Keratinocyte (primary cell): ENCODE data around the gene NREP. TPM values are rescaled to one million over a fixed set of nuclear protein-coding genes. Genes with fewer than 3 reads are reported as not detected.

Experiments
- DNase-seq: peaks from one replicate; pipeline ENCODE4 v3.0.0-alpha.2; 2011; ENCODE audit warnings: low read depth, missing footprints, low spot score
- FAIRE-seq: peaks from 2 replicates; lab custom pipeline; 2011; peaks lifted over from hg19 to GRCh38; lab: Jason Lieb, UNC
- H2AFZ ChIP-seq: 2 replicates; pipeline ENCODE4 v1.6.0; 2012; ENCODE audit warnings: low read length, control low read depth, inconsistent platforms; ENCODE audit not compliant: control insufficient read depth
- H3K27ac ChIP-seq: 2 replicates; pipeline ENCODE4 v1.5.1; 2011; ENCODE audit warnings: low read length; ENCODE audit not compliant: control insufficient read depth, insufficient read depth
- H3K27me3 ChIP-seq: 3 replicates; pipeline ENCODE4 v1.6.0; 2011; ENCODE audit warnings: low read length; ENCODE audit not compliant: control insufficient read depth, insufficient read depth; ENCODE audit errors: extremely low read depth
- H3K36me3 ChIP-seq, 2 experiments: 2 replicates in 1 of 2; 3 replicates in 1 of 2; pipeline ENCODE4 v1.5.1; 2011; ENCODE audit warnings: low read length in 2 of 2, mild to moderate bottlenecking in 1 of 2; ENCODE audit not compliant: control insufficient read depth in 2 of 2, insufficient read depth in 2 of 2; ENCODE audit errors: extremely low read depth in 1 of 2
- H3K4me1 ChIP-seq: 3 replicates; pipeline ENCODE4 v1.5.1; 2011; ENCODE audit warnings: low read length; ENCODE audit not compliant: control insufficient read depth, insufficient read depth; ENCODE audit errors: extremely low read depth
- H3K4me2 ChIP-seq: 3 replicates; pipeline ENCODE4 v1.6.0; 2011; ENCODE audit warnings: low read depth, low read length; ENCODE audit not compliant: control insufficient read depth, insufficient read depth; ENCODE audit errors: extremely low read depth
- H3K4me3 ChIP-seq, 3 experiments: fragments of 200-600 bp in 1 of 3; sonication (generic) in 1 of 3; 2 replicates in 2 of 3; 3 replicates in 1 of 3; pipeline ENCODE4 v1.5.1; 2011 to 2016; ENCODE audit warnings: low read length in 3 of 3, mild to moderate bottlenecking in 3 of 3, control low read depth in 2 of 3, inconsistent platforms in 1 of 3, low read depth in 1 of 3, mixed read lengths in 1 of 3, mixed run types in 1 of 3, moderate library complexity in 1 of 3; ENCODE audit not compliant: control insufficient read depth in 2 of 3, insufficient read depth in 2 of 3; ENCODE audit errors: extremely low read depth in 1 of 3
- H3K79me2 ChIP-seq: 2 replicates; pipeline ENCODE4 v1.6.0; 2012; ENCODE audit warnings: low read length; ENCODE audit not compliant: control insufficient read depth, insufficient read depth
- H3K9ac ChIP-seq: 3 replicates; pipeline ENCODE4 v1.6.0; 2011; ENCODE audit warnings: low read length; ENCODE audit not compliant: control insufficient read depth, insufficient read depth; ENCODE audit errors: extremely low read depth
- H3K9me1 ChIP-seq: 3 replicates; pipeline ENCODE4 v1.6.0; 2011; ENCODE audit warnings: low read length; ENCODE audit not compliant: control insufficient read depth, insufficient read depth; ENCODE audit errors: extremely low read depth
- H3K9me3 ChIP-seq: 2 replicates; pipeline ENCODE4 v1.5.1; 2012; ENCODE audit warnings: low read depth, low read length; ENCODE audit not compliant: control insufficient read depth
- H4K20me1 ChIP-seq: 3 replicates; pipeline ENCODE4 v1.6.0; 2011; ENCODE audit warnings: low read length; ENCODE audit not compliant: control insufficient read depth, insufficient read depth; ENCODE audit errors: extremely low read depth
- CTCF ChIP-seq, 3 experiments: IDR thresholded peaks in 1 of 3; conservative IDR thresholded peaks in 1 of 3; optimal IDR thresholded peaks in 1 of 3; 2 replicates in 2 of 3; 3 replicates in 1 of 3; pipeline versions ENCODE3 to v1.5.1; 2011; ENCODE audit warnings: low read length in 3 of 3, mild to moderate bottlenecking in 3 of 3, moderate library complexity in 2 of 3, control low read depth in 1 of 3, inconsistent platforms in 1 of 3; ENCODE audit not compliant: insufficient read depth in 2 of 3; ENCODE audit errors: extremely low read depth in 1 of 3
- EZH2 ChIP-seq: IDR thresholded peaks from one replicate; pipeline ENCODE4 v1.6.1; 2012; ENCODE audit warnings: inconsistent platforms, mild to moderate bottlenecking, low read length, moderate library complexity
- dilution Hi-C: fragments of 300-500 bp; cut with MboI; formaldehyde crosslinking; loops from one replicate; pipeline ENCODE4 v1.7.0; 2020; ENCODE audit warnings: low sequenced_read_pairs; ENCODE audit not compliant: extremely low pct_ligation_motif_present
- polyA plus RNA-seq, 5 experiments: library from polyadenylated mRNA; depleted of rRNA in 3 of 5; stranded (reverse) in 3 of 5; stranded (forward) in 1 of 5; unstranded in 1 of 5; fragments of >200 nt; gene quantifications; 1 replicate in 1 of 5; 2 replicates in 3 of 5; 3 replicates in 1 of 5; pipeline versions ENCODE4 v1.2.1 to v1.2.3, GENCODE V29; 2011 to 2012; ENCODE audit warnings: missing spikeins in 2 of 5, low read depth in 1 of 5, low replicate concordance in 1 of 5

NREP gene
- polyA plus RNA-seq, 1 donor (not counting 4 experiments of a cell fraction or from before 2014, with no cell fraction given) = 9.1 TPM

GRCh38 chr5:111699324-111699723, 57.7 kb downstream of the NREP start:
- Histone ChIP-seq H3K36me3 (no peaks in the 10 kb centered on the region), H3K9ac (no peak overlapping the region), H3K27me3 (no peaks in the 10 kb centered on the region), H3K79me2 (no peaks in the 10 kb centered on the region), H4K20me1 (no peaks in the 10 kb centered on the region), H3K4me2 (peak overlapping the region; percentile 39), H3K9me3 (no peaks in the 10 kb centered on the region), H3K9me1 (no peaks in the 10 kb centered on the region), H3K4me1 (peaks cover 35% of the 10 kb centered on the region), H2AFZ (no peak overlapping the region), H3K4me3 (no peak overlapping the region), H3K27ac (no peak overlapping the region)
- DNase-seq (no peak), FAIRE-seq (peak; percentile 81)
- dilution Hi-C loops = no loop called here
- TF ChIP-seq CTCF (optimal IDR thresholded peaks at IDR 0.05 in 1 of 3, IDR thresholded peaks at IDR 0.05 in 1 of 3, conservative IDR thresholded peaks at IDR 0.05 in 1 of 3; ENCODE audit: extremely low read depth in 1 of 3, insufficient read depth in 2 of 3, low read length in 3 of 3) = no peak
- no peak for TF ChIP-seq EZH2

GRCh38 chr5:111697881-111698757, 58.9 kb downstream of the NREP start:
- Histone ChIP-seq H3K79me2 (no peaks in the 10 kb centered on the region), H3K9ac (no peak overlapping the region), H2AFZ (no peak overlapping the region), H3K4me1 (peaks cover 40% of the 10 kb centered on the region), H3K9me3 (no peaks in the 10 kb centered on the region), H3K4me3 (no peak overlapping the region), H3K27me3 (no peaks in the 10 kb centered on the region), H3K36me3 (no peaks in the 10 kb centered on the region), H3K9me1 (no peaks in the 10 kb centered on the region), H4K20me1 (no peaks in the 10 kb centered on the region), H3K27ac (no peak overlapping the region), H3K4me2 (peak overlapping the region; percentile 17)
- FAIRE-seq = peak; percentile 9
- dilution Hi-C loops = no loop called here
- no peak for DNase-seq
- peak in 2 of 3 experiments; percentile 7 to 30 for TF ChIP-seq CTCF (optimal IDR thresholded peaks at IDR 0.05 in 1 of 3, IDR thresholded peaks at IDR 0.05 in 1 of 3, conservative IDR thresholded peaks at IDR 0.05 in 1 of 3; ENCODE audit: extremely low read depth in 1 of 3, insufficient read depth in 2 of 3, low read length in 3 of 3)
- TF ChIP-seq EZH2 = no peak
